Gastrocnemius medialis (tissue), 4 donors: ENCODE measurements around the gene RNASE4. TPM values are rescaled to one million over a fixed set of nuclear protein-coding genes. Genes with fewer than 3 reads are reported as not detected.

ENCODE experiments used
- ATAC-seq, 2 donors: fragments of 150-250 bp; one replicate each; pipeline ENCODE4 v1.9.1; 2016
- DNase-seq, 2 donors: peaks; one replicate each; pipeline ENCODE4 v3.0.0-alpha.2; 2019
- H3K27ac ChIP-seq, 4 donors: fragments of 200-600 bp; sonication (generic); 1 replicate in 1 of 4; 2 replicates in 3 of 4; pipeline ENCODE4 v1.5.1; 2016 to 2018; ENCODE audit warnings: mild to moderate bottlenecking in 2 of 4, moderate library complexity in 1 of 4
- H3K27me3 ChIP-seq, 3 donors: fragments of 200-600 bp; sonication (generic) in 2 of 3; 1 replicate in 1 of 3; 2 replicates in 2 of 3; pipeline versions ENCODE4 v1.5.1 to v1.6.0; 2016 to 2019; ENCODE audit warnings: mild to moderate bottlenecking in 1 of 3, moderate library complexity in 1 of 3
- H3K36me3 ChIP-seq, 2 donors: fragments of 200-600 bp; sonication (generic) in 1 of 2; one replicate each; pipeline ENCODE4 v1.5.1; 2017 to 2018
- H3K4me1 ChIP-seq, 2 donors: fragments of 200-600 bp; sonication (generic) in 1 of 2; one replicate each; pipeline ENCODE4 v1.5.1; 2016 to 2017; ENCODE audit warnings: mild to moderate bottlenecking in 2 of 2
- H3K4me3 ChIP-seq, 4 donors: fragments of 200-600 bp; sonication (generic) in 3 of 4; 1 replicate in 1 of 4; 2 replicates in 3 of 4; pipeline ENCODE4 v1.5.1; 2016 to 2019; ENCODE audit warnings: mild to moderate bottlenecking in 2 of 4
- H3K9me3 ChIP-seq, 3 donors: fragments of 200-600 bp; sonication (generic) in 2 of 3; 1 replicate in 1 of 3; 2 replicates in 2 of 3; pipeline ENCODE4 v1.5.1; 2016 to 2019
- POLR2A ChIP-seq, 2 donors: fragments of 450-650 bp; IDR thresholded peaks; one replicate each; pipeline ENCODE4 v1.6.1; 2017; ENCODE audit warnings: antibody characterized with exemption in 2 of 2, mild to moderate bottlenecking in 2 of 2, moderate library complexity in 2 of 2
- in situ Hi-C, 4 donors: fragments of 200-750 bp; cut with MboI; loops; one replicate each; pipeline versions ENCODE4 v1.15.0 to v1.8.0; 2017; ENCODE audit warnings: low sequenced_read_pairs in 4 of 4
- intact Hi-C: fragments of 100-400 bp; cut with DNase I; formaldehyde crosslinking; loops from one replicate; pipeline ENCODE4 v1.15.1; 2023; ENCODE audit warnings: low total_unique reads
- total RNA-seq, 4 donors: library from RNA; depleted of rRNA; stranded (reverse); fragments of >200 nt; gene quantifications; one replicate each; pipeline versions ENCODE4 v1.1.0 to v1.2.3, GENCODE V29; 2016
- TF ChIP-seq, protein P1 (sequence below), 5 experiments: fragments of 450-650 bp in 3 of 5; fragments of 200-600 bp in 2 of 5; sonication (generic) in 2 of 5; IDR thresholded peaks in 4 of 5; conservative IDR thresholded peaks in 1 of 5; 1 replicate in 4 of 5; 2 replicates in 1 of 5; pipeline ENCODE4 v1.5.1; 2016 to 2019; ENCODE audit warnings: antibody characterized with exemption in 5 of 5, mild to moderate bottlenecking in 3 of 5, moderate library complexity in 3 of 5

Gene RNASE4
- total RNA-seq, 4 donors from 2014 or later: 12.2 to 21.3 (median 18.9) TPM

DNA sequence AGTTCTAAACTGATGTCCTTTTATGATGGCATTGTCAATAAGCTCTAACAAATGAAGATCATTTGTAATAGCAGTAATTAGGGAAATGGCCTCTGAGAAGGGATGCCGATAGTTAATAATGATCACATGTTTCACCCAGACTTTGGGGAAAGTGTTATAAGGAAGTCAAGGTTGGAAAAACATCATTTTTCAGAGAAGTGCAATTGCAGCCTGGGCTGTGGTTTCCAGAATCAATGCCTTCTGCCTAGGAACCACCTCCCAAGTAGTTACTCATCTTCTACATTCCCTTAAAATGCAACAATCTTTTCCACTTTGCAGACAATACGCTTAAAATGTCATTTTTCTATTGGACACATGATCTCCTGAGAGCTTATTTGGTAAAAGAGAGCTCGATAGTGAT, 62.2 kb downstream of the RNASE4 start:
- DNase-seq: no peak
- Histone ChIP-seq H3K27me3 (no peaks in the 10 kb centered on the region), H3K36me3 (no peaks in the 10 kb centered on the region), H3K4me3 (no peak overlapping the region), H3K4me1 (no peaks in the 10 kb centered on the region), H3K9me3 (no peaks in the 10 kb centered on the region), H3K27ac (no peak overlapping the region)
- intact Hi-C loops (no loop called here), in situ Hi-C loops (no loop called here)
- ATAC-seq: no peak
- TF ChIP-seq POLR2A (IDR thresholded peaks at IDR 0.05): no peak
- TF ChIP-seq, protein P1, sequence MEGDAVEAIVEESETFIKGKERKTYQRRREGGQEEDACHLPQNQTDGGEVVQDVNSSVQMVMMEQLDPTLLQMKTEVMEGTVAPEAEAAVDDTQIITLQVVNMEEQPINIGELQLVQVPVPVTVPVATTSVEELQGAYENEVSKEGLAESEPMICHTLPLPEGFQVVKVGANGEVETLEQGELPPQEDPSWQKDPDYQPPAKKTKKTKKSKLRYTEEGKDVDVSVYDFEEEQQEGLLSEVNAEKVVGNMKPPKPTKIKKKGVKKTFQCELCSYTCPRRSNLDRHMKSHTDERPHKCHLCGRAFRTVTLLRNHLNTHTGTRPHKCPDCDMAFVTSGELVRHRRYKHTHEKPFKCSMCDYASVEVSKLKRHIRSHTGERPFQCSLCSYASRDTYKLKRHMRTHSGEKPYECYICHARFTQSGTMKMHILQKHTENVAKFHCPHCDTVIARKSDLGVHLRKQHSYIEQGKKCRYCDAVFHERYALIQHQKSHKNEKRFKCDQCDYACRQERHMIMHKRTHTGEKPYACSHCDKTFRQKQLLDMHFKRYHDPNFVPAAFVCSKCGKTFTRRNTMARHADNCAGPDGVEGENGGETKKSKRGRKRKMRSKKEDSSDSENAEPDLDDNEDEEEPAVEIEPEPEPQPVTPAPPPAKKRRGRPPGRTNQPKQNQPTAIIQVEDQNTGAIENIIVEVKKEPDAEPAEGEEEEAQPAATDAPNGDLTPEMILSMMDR (IDR thresholded peaks at IDR 0.05 in 4 of 5, conservative IDR thresholded peaks at IDR 0.05 in 1 of 5): no peak

DNA sequence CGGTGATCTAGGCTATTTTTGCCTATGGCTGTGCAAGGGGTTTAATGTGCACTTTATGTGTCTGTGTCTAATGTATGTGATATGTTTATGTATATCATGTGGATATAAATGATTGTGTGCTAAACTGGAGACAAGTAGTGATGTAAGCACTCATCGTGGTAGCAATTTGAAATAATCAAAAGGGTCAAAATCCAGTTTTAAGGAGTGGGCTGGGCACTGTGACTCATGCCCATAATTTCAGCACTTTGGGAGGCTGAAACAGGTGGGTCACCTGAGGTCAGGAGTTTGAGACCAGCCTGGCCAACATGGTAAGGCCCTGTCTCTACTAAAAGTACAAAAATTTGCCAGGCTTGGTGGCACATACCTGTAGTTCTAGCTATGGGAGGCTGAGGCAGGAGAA, 64.1 kb downstream of the RNASE4 start:
- intact Hi-C loops: no loop called here
- H3K4me1 ChIP-seq: no peaks in the 10 kb centered on the region
- no peak for TF ChIP-seq POLR2A (IDR thresholded peaks at IDR 0.05)
- TF ChIP-seq, protein P1 (IDR thresholded peaks at IDR 0.05 in 4 of 5, conservative IDR thresholded peaks at IDR 0.05 in 1 of 5): no peak
- no peaks in the 10 kb centered on the region for H3K9me3 ChIP-seq
- DNase-seq: no peak
- H3K27ac ChIP-seq: no peak overlapping the region
- H3K27me3 ChIP-seq: no peaks in the 10 kb centered on the region
- no peak overlapping the region for H3K4me3 ChIP-seq
- in situ Hi-C loops: no loop called here
- no peaks in the 10 kb centered on the region for H3K36me3 ChIP-seq
- ATAC-seq: no peak

DNA sequence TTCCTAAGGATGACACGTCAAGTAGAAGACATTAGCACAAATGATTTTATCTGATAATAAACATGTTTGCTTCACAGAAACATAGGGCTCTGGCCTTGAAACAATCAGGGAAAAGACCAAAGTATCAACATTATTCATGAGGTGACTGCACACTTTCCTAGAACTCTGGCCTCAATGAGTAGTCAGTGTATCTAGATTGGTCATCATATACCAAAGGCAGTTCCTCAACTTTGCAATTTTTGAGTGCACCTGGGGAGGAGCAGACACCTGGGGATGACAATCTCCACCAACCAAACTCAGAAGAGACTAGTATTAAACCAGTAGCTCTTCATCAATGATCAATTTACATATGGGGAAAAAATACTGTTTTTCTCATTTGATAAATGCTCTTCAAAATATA, 65.8 kb downstream of the RNASE4 start:
- Histone ChIP-seq H3K9me3 (no peaks in the 10 kb centered on the region), H3K27ac (no peak overlapping the region), H3K27me3 (no peaks in the 10 kb centered on the region), H3K4me1 (peaks cover 0 to 4% of the 10 kb centered on the region in 2 donors), H3K4me3 (no peak overlapping the region), H3K36me3 (no peaks in the 10 kb centered on the region)
- no peak for DNase-seq
- TF ChIP-seq, protein P1 (IDR thresholded peaks at IDR 0.05 in 4 of 5, conservative IDR thresholded peaks at IDR 0.05 in 1 of 5): no peak
- no peak for TF ChIP-seq POLR2A (IDR thresholded peaks at IDR 0.05)
- no peak for ATAC-seq
- in situ Hi-C loops (no loop called here), intact Hi-C loops (no loop called here)

Other genes with a start within 250 kb of the RNASE4 start
- gene KLHL33, start 248.4 kb upstream of the RNASE4 start, total RNA-seq: 1 to 10 TPM; 1.9 to 4.7 (median 3.5) TPM
- gene OSGEP, start 229.7 kb upstream of the RNASE4 start, total RNA-seq: 10 to 100 TPM; 15.8 to 21.7 (median 20.5) TPM
- gene APEX1, start 229.3 kb upstream of the RNASE4 start, total RNA-seq: 100 to 1,000 TPM in 2 of 4 donors, 10 to 100 TPM in 2; 65.6 to 132 (median 94.2) TPM
- 10 to 100 TPM; 18.8 to 38.5 (median 21.7) TPM for gene PIP4P1, start 223.1 kb upstream of the RNASE4 start, total RNA-seq
- 1 to 10 TPM; 1.6 to 7.5 (median 3.0) TPM for gene PNP, start 215.2 kb upstream of the RNASE4 start, total RNA-seq
- not detected for gene RNASE10, start 179.0 kb upstream of the RNASE4 start, total RNA-seq
- gene RNASE9, start 123.5 kb upstream of the RNASE4 start, total RNA-seq: not detected
- gene RNASE11, start 96.6 kb upstream of the RNASE4 start, total RNA-seq: not detected
- not detected for gene RNASE12, start 93.2 kb upstream of the RNASE4 start, total RNA-seq
- not detected for gene OR6S1, start 42.9 kb upstream of the RNASE4 start, total RNA-seq
- 10 to 100 TPM in 1 of 4 donors, 1 to 10 TPM in 3; 3.9 to 10.5 (median 5.6) TPM for gene ANG, start 4.2 kb downstream of the RNASE4 start, total RNA-seq
- not detected for gene EDDM3A, start 61.3 kb downstream of the RNASE4 start, total RNA-seq
- not detected for gene EDDM3B, start 83.8 kb downstream of the RNASE4 start, total RNA-seq
- gene RNASE6, start 96.7 kb downstream of the RNASE4 start, total RNA-seq: 1 to 10 TPM in 3 of 4 donors, under 1 TPM in 1; 0.61 to 5.9 (median 4.8) TPM
- gene RNASE1, start 118.3 kb downstream of the RNASE4 start, total RNA-seq: 100 to 1,000 TPM; 157 to 198 (median 190) TPM
- not detected for gene RNASE3, start 206.8 kb downstream of the RNASE4 start, total RNA-seq